Sigmoid colon (tissue), 7 donors: ENCODE results near the gene PTPN2. TPM values are rescaled to one million over a fixed set of nuclear protein-coding genes. Genes with fewer than 3 reads are reported as not detected.

Experiments used
- DNase-seq: peaks from one replicate; pipeline ENCODE4 v3.0.0-alpha.2; 2019
- H3K27ac ChIP-seq, 4 donors: fragments of 200-600 bp; sonication (generic); one replicate each; pipeline ENCODE4 v1.5.1; 2016 to 2019; ENCODE audit warnings: mild to moderate bottlenecking in 1 of 4
- H3K27me3 ChIP-seq, 3 donors: fragments of 200-600 bp; sonication (generic); one replicate each; pipeline ENCODE4 v1.5.1; 2019; ENCODE audit warnings: mild to moderate bottlenecking in 1 of 3
- H3K36me3 ChIP-seq, 4 donors: fragments of 200-600 bp; sonication (generic); one replicate each; pipeline ENCODE4 v1.5.1; 2016 to 2019
- H3K4me1 ChIP-seq, 4 donors: fragments of 200-600 bp; sonication (generic); one replicate each; pipeline ENCODE4 v1.5.1; 2017 to 2019
- H3K4me3 ChIP-seq, 4 donors: fragments of 200-600 bp; sonication (generic); one replicate each; pipeline ENCODE4 v1.5.1; 2017 to 2019; ENCODE audit warnings: mild to moderate bottlenecking in 2 of 4, moderate library complexity in 1 of 4
- H3K9me3 ChIP-seq, 4 donors: fragments of 200-600 bp in 3 of 4; sonication (generic) in 3 of 4; one replicate each; pipeline versions ENCODE4 v1.5.1 to v1.6.1; 2013 to 2019
- EP300 ChIP-seq, 4 donors: sonication (generic); formaldehyde crosslinking; IDR thresholded peaks; one replicate each; pipeline ENCODE4 v1.6.1; 2017; ENCODE audit warnings: antibody characterized with exemption in 4 of 4
- POLR2A ChIP-seq, 2 donors: fragments of 450-650 bp; IDR thresholded peaks; one replicate each; pipeline ENCODE4 v1.6.1; 2016; ENCODE audit warnings: antibody characterized with exemption in 2 of 2, mild to moderate bottlenecking in 2 of 2, moderate library complexity in 2 of 2
- POLR2AphosphoS5 ChIP-seq, 4 donors: sonication (generic); formaldehyde crosslinking; IDR thresholded peaks; one replicate each; pipeline ENCODE4 v1.6.1; 2017; ENCODE audit warnings: antibody characterized with exemption in 4 of 4
- WGBS, 2 donors: extraction: QIAGEN DNeasy Blood & Tissue Kit; methylation state at CpG; one replicate each; pipeline ENCODE4 v1.1.7; 2013; 5-methylcytosine and 5-hydroxymethylcytosine counted together
- intact Hi-C: fragments of 100-400 bp; cut with DNase I; formaldehyde crosslinking; loops from one replicate; pipeline ENCODE4 v1.15.1; 2023
- polyA plus RNA-seq, 3 donors: library from polyadenylated mRNA; stranded (reverse); fragments of 200-250 nt; gene quantifications; one replicate each; pipeline ENCODE4 v1.2.3, GENCODE V29; 2013
- total RNA-seq, 4 donors: library from RNA; depleted of rRNA; stranded (reverse); fragments of >200 nt; gene quantifications; one replicate each; pipeline ENCODE4 v1.1.0, GENCODE V29; 2016
- TF ChIP-seq, protein P1 (sequence below), 4 experiments: fragments of 450-650 bp in 3 of 4; fragments of 200-600 bp in 1 of 4; IDR thresholded peaks; one replicate each; pipeline ENCODE4 v1.5.1; 2016 to 2019; ENCODE audit warnings: antibody characterized with exemption in 4 of 4, mild to moderate bottlenecking in 3 of 4, moderate library complexity in 2 of 4
- donor health status: healthy with polysubstance abuse.
- donor health status: Bipolar disorder and iron deficiency.
- donor health status: healthy.

The PTPN2 gene
- total and polyA plus RNA-seq, 7 donors = 20.0 to 43.1 (median 31.0) TPM

DNA sequence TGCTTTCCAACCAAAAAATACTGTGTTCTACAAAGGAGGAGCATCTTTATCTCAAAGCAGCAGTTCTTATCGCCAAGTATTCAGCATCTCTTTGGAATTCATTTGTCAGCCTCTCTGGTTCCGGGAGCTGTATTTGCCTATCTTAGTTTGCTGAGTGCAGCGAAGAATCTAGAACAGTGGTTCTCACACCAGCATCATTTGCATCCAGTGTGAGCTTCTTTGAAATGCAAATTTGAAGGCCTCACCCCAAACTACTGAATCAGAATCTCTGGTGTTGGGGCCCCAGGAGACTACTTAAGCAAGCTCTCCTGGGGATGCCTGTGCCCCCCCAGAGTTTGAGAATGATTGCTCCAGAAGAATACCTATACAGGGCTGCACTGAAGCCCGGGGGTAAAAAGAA is 1.5 kb upstream of the PTPN2 start:
- WGBS, 2 donors = 77 to 86% methylated on average over 4 of the region's 4 CpGs
- H3K27ac ChIP-seq = peak overlapping the region in 1 of 4 donors; percentile 100

DNA sequence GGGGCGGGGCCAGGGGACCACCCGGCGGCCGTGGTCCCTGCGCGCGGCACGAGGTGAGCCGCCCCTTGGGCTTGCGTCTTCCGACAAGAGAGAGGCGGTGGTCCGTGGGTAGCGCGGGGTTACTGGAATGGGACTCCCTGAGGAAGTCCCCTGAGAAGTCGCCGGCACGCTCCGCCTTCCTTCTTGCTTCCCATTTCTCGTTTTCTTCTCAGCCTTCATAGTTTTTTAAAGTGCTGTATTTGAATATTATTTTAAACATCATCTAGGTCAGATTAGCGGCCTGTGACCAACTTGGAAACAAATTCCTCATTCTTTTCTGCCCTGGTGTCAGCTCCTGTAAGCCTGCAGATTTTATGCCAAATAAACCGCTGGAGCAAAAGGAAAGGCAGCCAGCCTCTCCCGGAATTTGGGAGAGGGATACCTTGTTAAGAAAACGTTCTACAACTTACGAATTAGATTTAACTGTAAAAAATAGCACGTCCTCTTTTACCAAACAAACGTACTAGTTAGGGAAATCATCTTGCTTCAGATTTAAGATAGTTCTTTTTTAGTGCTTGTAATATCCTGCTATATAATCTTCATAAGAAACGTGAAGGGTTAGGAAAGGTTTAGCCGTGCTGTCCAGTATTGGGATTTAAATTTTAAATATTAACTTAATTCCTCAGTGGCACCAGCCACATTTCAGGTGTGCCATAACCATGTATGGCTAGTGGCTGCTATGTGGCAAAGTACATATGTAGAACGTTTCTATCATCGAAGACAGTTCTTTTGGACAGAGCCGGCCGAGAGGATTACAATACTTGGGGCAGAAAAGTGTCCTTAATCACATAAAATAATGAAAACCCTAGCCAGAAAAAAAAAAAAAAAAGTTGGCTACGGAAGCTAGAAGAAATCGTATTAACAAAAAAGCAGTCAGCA is 628 bp upstream of the PTPN2 start:
- WGBS, 2 donors = 7 to 14% methylated on average over 35 of the region's 35 CpGs
- intact Hi-C loops = loop anchor here (2.0 to 5.0 kb wide), 6 partner anchors 62 to 843 kb away; partner anchors contain the start of genes AFG3L2, CEP192, CEP76 and FAM210A

More for the DNA sequence above, 1.5 kb upstream of the PTPN2 start:
- DNase-seq = no peak
- no peaks in the 10 kb centered on the region for H3K9me3 ChIP-seq
- intact Hi-C loops = loop anchor here (2.0 kb wide), 1 partner anchor 61 kb away; no protein-coding TSS in a partner anchor
- TF ChIP-seq POLR2AphosphoS5 (IDR thresholded peaks at IDR 0.05) (no peak), POLR2A (IDR thresholded peaks at IDR 0.05) (no peak), EP300 (IDR thresholded peaks at IDR 0.05) (no peak)
- TF ChIP-seq, protein P1, sequence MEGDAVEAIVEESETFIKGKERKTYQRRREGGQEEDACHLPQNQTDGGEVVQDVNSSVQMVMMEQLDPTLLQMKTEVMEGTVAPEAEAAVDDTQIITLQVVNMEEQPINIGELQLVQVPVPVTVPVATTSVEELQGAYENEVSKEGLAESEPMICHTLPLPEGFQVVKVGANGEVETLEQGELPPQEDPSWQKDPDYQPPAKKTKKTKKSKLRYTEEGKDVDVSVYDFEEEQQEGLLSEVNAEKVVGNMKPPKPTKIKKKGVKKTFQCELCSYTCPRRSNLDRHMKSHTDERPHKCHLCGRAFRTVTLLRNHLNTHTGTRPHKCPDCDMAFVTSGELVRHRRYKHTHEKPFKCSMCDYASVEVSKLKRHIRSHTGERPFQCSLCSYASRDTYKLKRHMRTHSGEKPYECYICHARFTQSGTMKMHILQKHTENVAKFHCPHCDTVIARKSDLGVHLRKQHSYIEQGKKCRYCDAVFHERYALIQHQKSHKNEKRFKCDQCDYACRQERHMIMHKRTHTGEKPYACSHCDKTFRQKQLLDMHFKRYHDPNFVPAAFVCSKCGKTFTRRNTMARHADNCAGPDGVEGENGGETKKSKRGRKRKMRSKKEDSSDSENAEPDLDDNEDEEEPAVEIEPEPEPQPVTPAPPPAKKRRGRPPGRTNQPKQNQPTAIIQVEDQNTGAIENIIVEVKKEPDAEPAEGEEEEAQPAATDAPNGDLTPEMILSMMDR (IDR thresholded peaks at IDR 0.05) = no peak
- no peak overlapping the region for H3K4me3 ChIP-seq
- H3K4me1 ChIP-seq = peaks cover 0 to 26% (median 15%) of the 10 kb centered on the region in 4 donors
- H3K27me3 ChIP-seq = no peaks in the 10 kb centered on the region
- H3K36me3 ChIP-seq = no peaks in the 10 kb centered on the region

GRCh38 chr18:12883372-12883683 is 709 bp downstream of the PTPN2 start:
- WGBS, 2 donors = 0% methylated on average over 38 of the region's 38 CpGs
- Histone ChIP-seq H3K27ac (peak overlapping the region; percentile 95 to 100 (median 98)), H3K4me1 (peaks cover 0 to 26% (median 15%) of the 10 kb centered on the region in 4 donors), H3K4me3 (peak overlapping the region; percentile 68 to 87 (median 77)), H3K36me3 (no peaks in the 10 kb centered on the region), H3K9me3 (no peaks in the 10 kb centered on the region), H3K27me3 (no peaks in the 10 kb centered on the region)
- TF ChIP-seq POLR2A (IDR thresholded peaks at IDR 0.05) (no peak), EP300 (IDR thresholded peaks at IDR 0.05) (no peak), POLR2AphosphoS5 (IDR thresholded peaks at IDR 0.05) (no peak)
- TF ChIP-seq, protein P1 (IDR thresholded peaks at IDR 0.05) = no peak
- DNase-seq = no peak
- intact Hi-C loops = loop anchor here (5.0 kb wide), 5 partner anchors 109 to 844 kb away; partner anchors contain the start of genes AFG3L2, CEP192, CEP76 and FAM210A

More for the DNA sequence above, 628 bp upstream of the PTPN2 start:
- TF ChIP-seq, protein P1 (IDR thresholded peaks at IDR 0.05) = no peak
- TF ChIP-seq POLR2AphosphoS5 (IDR thresholded peaks at IDR 0.05) (no peak), EP300 (IDR thresholded peaks at IDR 0.05) (no peak), POLR2A (IDR thresholded peaks at IDR 0.05) (no peak)
- Histone ChIP-seq H3K4me3 (peak overlapping the region; percentile 50 to 87 (median 72)), H3K4me1 (peaks cover 0 to 26% (median 15%) of the 10 kb centered on the region in 4 donors), H3K27ac (peak overlapping the region; percentile 95 to 100 (median 98)), H3K9me3 (no peaks in the 10 kb centered on the region), H3K27me3 (no peaks in the 10 kb centered on the region), H3K36me3 (no peaks in the 10 kb centered on the region)
- DNase-seq = no peak

GRCh38 chr18:12882453-12883371 is 1.3 kb downstream of the PTPN2 start:
- WGBS, 2 donors = 5 to 10% methylated on average over 22 of the region's 22 CpGs
- Histone ChIP-seq H3K4me1 (peaks cover 0 to 26% (median 15%) of the 10 kb centered on the region in 4 donors), H3K9me3 (no peaks in the 10 kb centered on the region), H3K4me3 (peak overlapping the region; percentile 68 to 87 (median 77)), H3K36me3 (no peaks in the 10 kb centered on the region), H3K27me3 (no peaks in the 10 kb centered on the region), H3K27ac (peak overlapping the region; percentile 95 to 100 (median 98))
- intact Hi-C loops = loop anchor here (5.0 kb wide), 5 partner anchors 110 to 845 kb away; partner anchors contain the start of genes AFG3L2, CEP192, CEP76 and FAM210A
- DNase-seq = no peak
- TF ChIP-seq POLR2A (IDR thresholded peaks at IDR 0.05) (no peak), POLR2AphosphoS5 (IDR thresholded peaks at IDR 0.05) (no peak), EP300 (IDR thresholded peaks at IDR 0.05) (no peak)
- TF ChIP-seq, protein P1 (IDR thresholded peaks at IDR 0.05) = no peak
